ENCODE measurements around the gene RHBDD1. TPM values are rescaled to one million over a fixed set of nuclear protein-coding genes. Genes with fewer than 3 reads are reported as not detected.
A peak's percentile ranks its signal among the peaks of the same experiment; 100 is the strongest.

Gene RHBDD1
- total RNA-seq, 3 donors from 2014 or later (not counting 1 experiment from before 2014, with no cell fraction given) = 33.7 to 49.7 (median 47.7) TPM

GRCh38 chr2:226873051-226873620 lies 37.3 kb downstream of the RHBDD1 start:
- WGBS (ENCODE audit: insufficient coverage) = 70% methylated on average over 1 of the region's 2 CpGs
- Mint-ChIP-seq H3K36me3 (peaks cover 10% of the 10 kb centered on the region), H3K4me3 (no peak overlapping the region), H3K9me3 (no peaks in the 10 kb centered on the region), H3K27ac (peak overlapping the region in 1 of 2 donors; percentile 7), H3K27me3 (ENCODE audit: low read depth in 2 of 2) (no peaks in the 10 kb centered on the region), H3K4me1 (peaks cover 11 to 16% of the 10 kb centered on the region in 2 donors)
- Histone ChIP-seq H3K9me3 (ENCODE audit: control insufficient read depth, insufficient read depth, low read length) (no peaks in the 10 kb centered on the region), H3K27me3 (ENCODE audit: control insufficient read depth, insufficient read depth, low read length) (no peaks in the 10 kb centered on the region), H3K36me3 (ENCODE audit: control insufficient read depth, insufficient read depth, low read length) (peaks cover 6% of the 10 kb centered on the region), H3K27ac (ENCODE audit: low read length) (no peak overlapping the region), H3K4me3 (ENCODE audit: low read length) (no peak overlapping the region), H3K4me1 (ENCODE audit: control insufficient read depth, insufficient read depth, low read length) (no peaks in the 10 kb centered on the region)
- DNase-seq (no peak), ATAC-seq (peak in 1 of 3 donors; percentile 56)
- intact Hi-C loops (cut with micrococcal nuclease) = no loop called here
- no peak for TF ChIP-seq CTCF (IDR thresholded peaks at IDR 0.05)

GRCh38 chr2:226873826-226874225 lies 38.0 kb downstream of the RHBDD1 start:
- Mint-ChIP-seq H3K27ac (peak overlapping the region in 1 of 2 donors; percentile 7), H3K4me1 (peaks cover 11 to 16% of the 10 kb centered on the region in 2 donors), H3K27me3 (ENCODE audit: low read depth in 2 of 2) (no peaks in the 10 kb centered on the region), H3K36me3 (peaks cover 4% of the 10 kb centered on the region), H3K9me3 (no peaks in the 10 kb centered on the region), H3K4me3 (no peak overlapping the region)
- Histone ChIP-seq H3K27ac (ENCODE audit: low read length) (no peak overlapping the region), H3K27me3 (ENCODE audit: control insufficient read depth, insufficient read depth, low read length) (no peaks in the 10 kb centered on the region), H3K4me3 (ENCODE audit: low read length) (no peak overlapping the region), H3K4me1 (ENCODE audit: control insufficient read depth, insufficient read depth, low read length) (no peaks in the 10 kb centered on the region), H3K36me3 (ENCODE audit: control insufficient read depth, insufficient read depth, low read length) (peaks cover 3% of the 10 kb centered on the region), H3K9me3 (ENCODE audit: control insufficient read depth, insufficient read depth, low read length) (no peaks in the 10 kb centered on the region)
- intact Hi-C loops (cut with micrococcal nuclease) = no loop called here
- no peak for DNase-seq
- WGBS (ENCODE audit: insufficient coverage) = no CpG with 5 or more reads among the region's 1 CpG
- no peak for ATAC-seq
- no peak for TF ChIP-seq CTCF (IDR thresholded peaks at IDR 0.05)

GRCh38 chr2:226874749-226875148 lies 38.9 kb downstream of the RHBDD1 start:
- H3K27me3 ChIP-seq (ENCODE audit: control insufficient read depth, insufficient read depth, low read length) = no peaks in the 10 kb centered on the region
- no peak for ATAC-seq
- H3K9me3 ChIP-seq (ENCODE audit: control insufficient read depth, insufficient read depth, low read length) = no peaks in the 10 kb centered on the region
- Mint-ChIP-seq H3K9me3 (no peaks in the 10 kb centered on the region), H3K27me3 (ENCODE audit: low read depth in 2 of 2) (no peaks in the 10 kb centered on the region), H3K36me3 (no peaks in the 10 kb centered on the region), H3K4me1 (peaks cover 11 to 16% of the 10 kb centered on the region in 2 donors), H3K27ac (no peak overlapping the region), H3K4me3 (no peak overlapping the region)
- intact Hi-C loops (cut with micrococcal nuclease) = no loop called here
- H3K36me3 ChIP-seq (ENCODE audit: control insufficient read depth, insufficient read depth, low read length) = peaks cover 3% of the 10 kb centered on the region
- H3K4me1 ChIP-seq (ENCODE audit: control insufficient read depth, insufficient read depth, low read length) = no peaks in the 10 kb centered on the region
- DNase-seq = no peak
- H3K4me3 ChIP-seq (ENCODE audit: low read length) = no peak overlapping the region
- WGBS (ENCODE audit: insufficient coverage) = 100% methylated on average over 2 of the region's 3 CpGs
- no peak for TF ChIP-seq CTCF (IDR thresholded peaks at IDR 0.05)
- no peak overlapping the region for H3K27ac ChIP-seq (ENCODE audit: low read length)

Measured in natural killer cell (primary cell).